ENCODE data around the gene VSTM2B.

Gene VSTM2B

GRCh38 chr19:29546583-29547190 lies 20.9 kb downstream of the VSTM2B start:
- TF ChIP-seq CTCF (IDR thresholded peaks at IDR 0.05) = no peak

DNA sequence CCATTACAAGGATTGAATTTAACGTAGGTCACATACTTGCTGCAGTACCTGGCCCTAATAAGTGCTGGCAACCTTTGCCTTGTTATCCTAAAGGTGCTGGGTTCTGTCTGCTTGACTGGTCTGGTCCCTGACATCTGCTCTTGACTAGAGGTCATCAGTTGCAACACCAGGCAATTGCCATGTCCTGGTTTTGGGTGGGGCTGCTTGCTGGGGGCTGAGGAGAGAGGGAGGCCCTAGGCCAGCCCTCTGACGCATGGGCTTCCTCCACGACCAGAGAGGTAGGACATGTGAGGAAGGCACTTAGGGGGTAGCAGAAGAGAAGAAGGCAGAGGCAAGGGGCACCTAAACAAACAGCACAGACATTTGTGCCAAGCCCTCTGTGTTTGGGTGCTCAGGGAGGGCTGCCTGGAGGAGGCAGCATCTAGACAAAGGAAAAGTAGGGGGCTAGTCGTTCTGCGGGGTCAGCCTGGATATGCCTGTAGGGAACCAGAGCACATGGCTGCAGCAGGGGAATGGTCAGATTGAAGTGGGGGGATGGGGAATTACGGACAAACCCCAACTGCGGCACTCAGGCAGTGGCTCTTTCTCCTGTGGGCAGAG lies 21.7 kb downstream of the VSTM2B start:
- no peak for TF ChIP-seq CTCF (IDR thresholded peaks at IDR 0.05)

- no peak for TF ChIP-seq CTCF (IDR thresholded peaks at IDR 0.05)
These were observed 22.2 kb downstream of the VSTM2B start for GRCh38 chr19:29547981-29548380.

- no peak for TF ChIP-seq CTCF (IDR thresholded peaks at IDR 0.05)
These were observed 22.8 kb downstream of the VSTM2B start for GRCh38 chr19:29548483-29549085.

GRCh38 chr19:29549105-29550070 lies 23.6 kb downstream of the VSTM2B start:
- TF ChIP-seq CTCF (IDR thresholded peaks at IDR 0.05) = no peak

DNA sequence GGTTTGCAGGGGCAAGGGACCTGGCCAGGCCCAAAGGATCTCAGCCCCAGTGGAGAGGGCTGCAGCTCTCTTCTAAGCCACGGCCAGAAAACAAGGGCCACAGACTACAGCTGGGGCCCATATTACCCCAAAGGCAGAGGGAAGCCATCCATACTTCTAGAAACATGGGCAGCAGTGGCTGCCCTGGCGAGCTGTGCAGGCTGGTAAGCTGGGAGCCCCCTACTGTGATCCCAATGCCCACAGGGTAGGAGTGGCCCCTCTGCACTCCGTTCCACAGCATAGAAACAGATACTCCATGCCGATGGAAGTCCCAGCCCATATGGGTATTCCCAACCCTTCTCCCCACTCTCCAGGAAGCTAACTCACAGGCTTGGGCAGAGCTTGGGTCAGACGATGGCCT lies 25.1 kb downstream of the VSTM2B start:
- TF ChIP-seq CTCF (IDR thresholded peaks at IDR 0.05) = no peak

DNA sequence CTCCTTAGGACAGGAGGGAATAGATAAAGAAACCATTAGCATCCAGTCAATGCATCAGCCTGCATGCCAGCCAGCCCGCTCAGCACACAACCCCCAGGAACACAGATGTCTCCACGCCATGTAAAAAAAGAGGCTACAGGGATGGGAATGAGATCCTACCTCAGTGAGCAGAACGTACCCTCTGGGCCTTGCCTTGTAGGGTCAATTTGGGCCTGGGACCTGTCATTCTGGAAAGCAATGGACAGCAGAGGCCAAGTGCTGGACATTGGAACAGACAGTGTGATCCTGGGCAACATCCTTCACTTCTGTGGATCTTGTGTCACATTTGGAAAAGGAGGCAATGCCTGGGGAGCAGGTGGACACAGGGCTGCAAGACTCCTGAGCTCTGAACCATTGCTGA lies 26.0 kb downstream of the VSTM2B start:
- no peak for TF ChIP-seq CTCF (IDR thresholded peaks at IDR 0.05)

Data from LNCAP (cell line).